Embryonic facial prominence (tissue), 1 donor: Measurements from ENCODE around the gene ZSCAN16.

Source experiments
- DNase-seq: peaks from one replicate; pipeline ENCODE4 v3.0.0-alpha.2; 2016; ENCODE audit errors: extremely low spot score

Gene ZSCAN16

GRCh38 chr6:28172006-28172405 is 47.6 kb downstream of the ZSCAN16 start:
- DNase-seq: no peak

DNA sequence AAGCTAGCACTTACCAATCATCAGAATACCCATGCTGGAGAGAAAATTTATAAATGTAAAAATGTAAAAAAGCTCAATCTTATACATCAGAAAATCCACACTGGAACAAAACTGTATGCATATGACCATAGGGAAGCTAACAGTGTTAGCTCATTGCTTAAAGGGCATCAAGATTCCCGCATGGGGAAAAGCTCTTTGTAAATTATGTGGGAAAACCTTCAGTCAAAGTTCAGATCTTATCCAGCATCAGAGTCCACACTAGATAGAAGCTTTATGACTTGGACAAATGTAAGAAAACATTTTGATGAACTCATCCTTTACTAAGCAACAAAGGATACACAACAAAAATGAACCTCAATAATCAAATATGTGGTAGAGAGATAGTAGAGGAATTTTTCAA is 52.0 kb downstream of the ZSCAN16 start:
- DNase-seq: no peak
